Endothelial cell of umbilical vein (primary cell): ENCODE results near the gene UBA52. TPM values are rescaled to one million over a fixed set of nuclear protein-coding genes. Genes with fewer than 3 reads are reported as not detected.

Source experiments
- BruUV-seq: library from RNA; stranded (reverse); fragments of 400-500 nt; replicated peaks from 2 replicates; lab custom pipeline; 2021; lab: Mats Ljungman, UMichigan
- CTCF ChIA-PET: fragments of 300-600, 350-600 bp; sonication (Branson Sonifier 250); formaldehyde crosslinking; loops from one replicate; lab custom pipeline; 2021; ENCODE audit warnings: antibody characterized with exemption, inconsistent platforms; lab: Charles Lee
- POLR2A ChIA-PET: fragments of 300-600, 350-600 bp; sonication (Branson Sonifier 250); formaldehyde crosslinking; loops from one replicate; lab custom pipeline; 2021; ENCODE audit warnings: antibody characterized with exemption, inconsistent platforms; lab: Charles Lee
- DNase-seq: peaks from one replicate; pipeline ENCODE4 v3.0.0-alpha.2; 2011; ENCODE audit warnings: low read depth, low spot score
- FAIRE-seq: peaks from 2 replicates; lab custom pipeline; 2011; peaks lifted over from hg19 to GRCh38; lab: Jason Lieb, UNC
- H2AFZ ChIP-seq: 2 replicates; pipeline ENCODE4 v1.6.0; 2012; ENCODE audit warnings: low read depth, low read length, control low read depth, inconsistent platforms
- H3K27ac ChIP-seq: 2 replicates; pipeline ENCODE4 v1.5.1; 2011; ENCODE audit warnings: low read depth, mild to moderate bottlenecking, control low read depth, low read length, moderate library complexity; ENCODE audit not compliant: insufficient read depth
- H3K27me3 ChIP-seq, 2 experiments: 2 replicates each; pipeline versions ENCODE4 v1.6.0 to v1.6.1; 2011; ENCODE audit warnings: low read length in 2 of 2, mixed read lengths in 1 of 2; ENCODE audit not compliant: control insufficient read depth in 2 of 2, insufficient read depth in 2 of 2
- H3K36me3 ChIP-seq, 2 experiments: 2 replicates in 1 of 2; 3 replicates in 1 of 2; pipeline ENCODE4 v1.5.1; 2011; ENCODE audit warnings: low read length in 2 of 2, mild to moderate bottlenecking in 1 of 2, moderate library complexity in 1 of 2; ENCODE audit not compliant: control insufficient read depth in 2 of 2, insufficient read depth in 2 of 2; ENCODE audit errors: extremely low read depth in 1 of 2
- H3K4me1 ChIP-seq: 3 replicates; pipeline ENCODE4 v1.5.1; 2011; ENCODE audit warnings: mild to moderate bottlenecking, low read length; ENCODE audit not compliant: control insufficient read depth, insufficient read depth; ENCODE audit errors: extremely low read depth
- H3K4me2 ChIP-seq: 2 replicates; pipeline ENCODE4 v1.6.1; 2011; ENCODE audit warnings: low read length, control low read depth, mixed read lengths; ENCODE audit not compliant: insufficient read depth
- H3K4me3 ChIP-seq, 3 experiments: fragments of 200-600 bp in 1 of 3; sonication (generic), shearing (Covaris generic) in 1 of 3; replicated peaks in 1 of 3; 2 replicates each; pipeline ENCODE4 v1.5.1; 2011 to 2016; ENCODE audit warnings: control low read depth in 3 of 3, low read length in 3 of 3, mild to moderate bottlenecking in 2 of 3, inconsistent platforms in 1 of 3, low read depth in 1 of 3, moderate library complexity in 1 of 3; ENCODE audit not compliant: insufficient read depth in 1 of 3
- H3K79me2 ChIP-seq: 2 replicates; pipeline ENCODE4 v1.6.0; 2012; ENCODE audit warnings: low read length, inconsistent platforms; ENCODE audit not compliant: control insufficient read depth, insufficient read depth
- H3K9ac ChIP-seq: replicated peaks from 2 replicates; pipeline ENCODE3; 2011; ENCODE audit warnings: low read length, control low read depth; ENCODE audit not compliant: insufficient read depth; ENCODE audit errors: extremely low read depth
- H3K9me1 ChIP-seq: replicated peaks from 3 replicates; pipeline ENCODE4 v1.6.0; 2011; ENCODE audit warnings: mild to moderate bottlenecking, low read length; ENCODE audit not compliant: control insufficient read depth, insufficient read depth; ENCODE audit errors: extremely low read depth
- H3K9me3 ChIP-seq: replicated peaks from 2 replicates; pipeline ENCODE4 v1.5.1; 2012; ENCODE audit warnings: low read length, inconsistent platforms; ENCODE audit not compliant: control insufficient read depth, insufficient read depth
- H4K20me1 ChIP-seq: replicated peaks from 2 replicates; pipeline ENCODE3; 2011; ENCODE audit warnings: mild to moderate bottlenecking, low read length; ENCODE audit not compliant: control insufficient read depth, insufficient read depth; ENCODE audit errors: extremely low read depth
- CTCF ChIP-seq, 2 donors: IDR thresholded peaks; 1 replicate in 1 of 2; 2 replicates in 1 of 2; pipeline ENCODE4 v1.5.1; 2011; ENCODE audit warnings: low read length in 2 of 2, mild to moderate bottlenecking in 2 of 2, moderate library complexity in 2 of 2, control low read depth in 1 of 2, inconsistent platforms in 1 of 2, low read depth in 1 of 2; ENCODE audit not compliant: insufficient read depth in 1 of 2; ENCODE audit errors: extremely low read depth in 1 of 2
- EZH2 ChIP-seq: IDR thresholded peaks from 2 replicates; pipeline ENCODE4 v1.6.1; 2012; ENCODE audit warnings: borderline replicate concordance, low read depth, mild to moderate bottlenecking, moderate library complexity, low read length, inconsistent platforms; ENCODE audit not compliant: severe bottlenecking
- FOS ChIP-seq: IDR thresholded peaks from 2 replicates; pipeline ENCODE4 v1.6.1; 2011; ENCODE audit warnings: mild to moderate bottlenecking, low read length, moderate library complexity, borderline replicate concordance; ENCODE audit not compliant: insufficient read depth
- GATA2 ChIP-seq: IDR thresholded peaks from 2 replicates; pipeline ENCODE4 v1.7.0; 2011; ENCODE audit warnings: low read depth, mild to moderate bottlenecking, moderate library complexity, mixed read lengths, low read length; ENCODE audit not compliant: insufficient read length, insufficient read depth
- JUN ChIP-seq: IDR thresholded peaks from 2 replicates; pipeline ENCODE4 v1.6.1; 2011; ENCODE audit warnings: borderline replicate concordance, low read depth; ENCODE audit not compliant: insufficient read length, insufficient read depth
- MAX ChIP-seq: IDR thresholded peaks from 2 replicates; pipeline ENCODE4 v1.6.1; 2011; ENCODE audit not compliant: insufficient read depth, insufficient read length
- MYC ChIP-seq: IDR thresholded peaks from one replicate; pipeline ENCODE4 v1.6.1; 2011; ENCODE audit warnings: mild to moderate bottlenecking, low read depth, low read length
- POLR2A ChIP-seq: IDR thresholded peaks from 2 replicates; pipeline ENCODE4 v1.6.1; 2012; ENCODE audit warnings: low read depth, mild to moderate bottlenecking, control low read depth, low read length
- POLR2AphosphoS5 ChIP-seq: IDR thresholded peaks from 2 replicates; pipeline ENCODE4 v1.6.1; 2012; ENCODE audit warnings: low read depth, mild to moderate bottlenecking, control low read depth, low read length, moderate library complexity; ENCODE audit not compliant: insufficient read depth
- dilution Hi-C: fragments of 300-500 bp; cut with MboI; formaldehyde crosslinking; loops from one replicate; pipeline ENCODE4 v1.15.0; 2019; ENCODE audit warnings: low sequenced_read_pairs; ENCODE audit not compliant: extremely low pct_ligation_motif_present
- intact Hi-C: fragments of 100-400 bp; cut with micrococcal nuclease; formaldehyde crosslinking; loops from one replicate; pipeline ENCODE4 v1.10.0; 2022
- polyA plus RNA-seq, 4 experiments: library from polyadenylated mRNA; depleted of rRNA in 3 of 4; stranded (reverse) in 3 of 4; unstranded in 1 of 4; fragments of >200 nt; gene quantifications; 2 replicates each; pipeline versions ENCODE4 v1.2.1 to v1.2.3, GENCODE V29; 2011 to 2012; ENCODE audit warnings: missing spikeins in 1 of 4
- total RNA-seq: library from RNA; stranded (reverse); gene quantifications from 2 replicates; pipeline ENCODE4 v1.2.3, GENCODE V29; 2021

UBA52 gene
- total and polyA plus RNA-seq, 2 donors (not counting 3 experiments of a cell fraction or from before 2014, with no cell fraction given) = 1,221 to 3,506 TPM

- DNase-seq = no peak
- dilution Hi-C loops (no loop called here), intact Hi-C loops (no loop called here)
- Histone ChIP-seq H3K4me1 (no peaks in the 10 kb centered on the region), H3K79me2 (no peaks in the 10 kb centered on the region), H3K4me3 (no peak overlapping the region), H3K27ac (no peak overlapping the region), H2AFZ (no peak overlapping the region), H3K36me3 (peaks cover 0 to 6% of the 10 kb centered on the region in 2 experiments), H3K9me1 (no peaks in the 10 kb centered on the region), H3K9ac (no peak overlapping the region), H4K20me1 (no peaks in the 10 kb centered on the region), H3K4me2 (no peak overlapping the region), H3K9me3 (no peaks in the 10 kb centered on the region), H3K27me3 (no peaks in the 10 kb centered on the region)
- ChIA-PET CTCF (interaction anchor here (1.2 to 3.3 kb wide), 3 partner anchors 8 to 267 kb away, joined by 3 to 16 read pairs (median 4); partner anchors contain the start of genes REX1BD and UBA52), POLR2A (no interaction called here)
- no peak for TF ChIP-seq FOS
- TF ChIP-seq JUN = no peak
- no peak for TF ChIP-seq CTCF (IDR thresholded peaks at IDR 0.05; ENCODE audit: extremely low read depth in 1 of 2, insufficient read depth in 1 of 2, low read depth in 1 of 2, low read length in 2 of 2)
- TF ChIP-seq EZH2 = no peak
- TF ChIP-seq POLR2AphosphoS5 = no peak
- TF ChIP-seq MYC = no peak
- TF ChIP-seq POLR2A = no peak
- no peak for TF ChIP-seq GATA2
- no peak for TF ChIP-seq MAX
- no peak for FAIRE-seq
- no TSS peak for BruUV-seq
These were observed 8.7 kb downstream of the UBA52 start for GRCh38 chr19:18580311-18580710.
